H9 (cell line): ENCODE data around the gene SPARCL1. TPM values are rescaled to one million over a fixed set of nuclear protein-coding genes. Genes with fewer than 3 reads are reported as not detected.

ENCODE experiments used
- DNase-seq: peaks from one replicate; pipeline ENCODE4 v3.0.0-alpha.2; 2017
- H2AFZ ChIP-seq: one replicate; pipeline ENCODE4 v1.6.1; 2013; ENCODE audit warnings: mild to moderate bottlenecking, low read length, control low read depth, moderate library complexity
- H2AK5ac ChIP-seq: 2 replicates; pipeline ENCODE4 v1.6.1; 2013; ENCODE audit warnings: low read length, control low read depth, mixed read lengths; ENCODE audit not compliant: insufficient read length
- H2BK120ac ChIP-seq: one replicate; pipeline ENCODE4 v1.6.1; 2013; ENCODE audit warnings: low read depth, mild to moderate bottlenecking, low read length, control low read depth, inconsistent platforms; ENCODE audit not compliant: poor library complexity, severe bottlenecking
- H2BK12ac ChIP-seq: 2 replicates; pipeline ENCODE4 v1.6.1; 2013; ENCODE audit warnings: low read length, control low read depth, mixed read lengths, low read depth; ENCODE audit not compliant: insufficient read length
- H2BK15ac ChIP-seq: 2 replicates; pipeline ENCODE4 v1.6.1; 2013; ENCODE audit warnings: low read depth, low read length, control low read depth
- H2BK20ac ChIP-seq: one replicate; pipeline ENCODE4 v1.6.1; 2013; ENCODE audit warnings: low read depth, mild to moderate bottlenecking, low read length, control low read depth, inconsistent platforms; ENCODE audit not compliant: poor library complexity, severe bottlenecking
- H2BK5ac ChIP-seq: 2 replicates; pipeline ENCODE4 v1.6.1; 2013; ENCODE audit warnings: low read length, control low read depth, mixed read lengths; ENCODE audit not compliant: insufficient read length
- H3K14ac ChIP-seq: 2 replicates; pipeline ENCODE4 v1.6.1; 2013; ENCODE audit warnings: low read length, control low read depth; ENCODE audit not compliant: insufficient read depth
- H3K18ac ChIP-seq: 2 replicates; pipeline ENCODE4 v1.6.1; 2013; ENCODE audit warnings: low read depth, mild to moderate bottlenecking, mixed read lengths, low read length, control low read depth; ENCODE audit not compliant: insufficient read length
- H3K23ac ChIP-seq: 2 replicates; pipeline ENCODE4 v1.6.1; 2013; ENCODE audit warnings: low read length, control low read depth, mixed read lengths, low read depth; ENCODE audit not compliant: insufficient read length
- H3K23me2 ChIP-seq: 2 replicates; pipeline ENCODE4 v1.6.1; 2013; ENCODE audit warnings: low read depth, mild to moderate bottlenecking, mixed read lengths, low read length, control low read depth; ENCODE audit not compliant: insufficient read length, poor library complexity, severe bottlenecking
- H3K27ac ChIP-seq: 2 replicates; pipeline ENCODE4 v1.5.1; 2013; ENCODE audit warnings: low read length, control low read depth, mixed read lengths, low read depth; ENCODE audit not compliant: insufficient read length
- H3K27me3 ChIP-seq: 2 replicates; pipeline ENCODE4 v1.6.1; 2013; ENCODE audit warnings: low read length, control low read depth, inconsistent platforms; ENCODE audit not compliant: insufficient read depth
- H3K4ac ChIP-seq: 2 replicates; pipeline ENCODE4 v1.6.1; 2013; ENCODE audit warnings: low read depth, mild to moderate bottlenecking, control low read depth, inconsistent platforms, low read length, moderate library complexity
- H3K4me1 ChIP-seq: 2 replicates; pipeline ENCODE4 v1.6.1; 2013; ENCODE audit warnings: low read length, control low read depth, inconsistent platforms; ENCODE audit not compliant: insufficient read depth
- H3K4me2 ChIP-seq: 2 replicates; pipeline ENCODE4 v1.6.1; 2013; ENCODE audit warnings: low read length, control low read depth, mixed read lengths; ENCODE audit not compliant: insufficient read length, insufficient read depth
- H3K56ac ChIP-seq: 2 replicates; pipeline ENCODE4 v1.6.1; 2013; ENCODE audit warnings: low read depth, mild to moderate bottlenecking, mixed read lengths, low read length, control low read depth; ENCODE audit not compliant: insufficient read length
- H3K79me1 ChIP-seq: 2 replicates; pipeline ENCODE4 v1.6.1; 2013; ENCODE audit warnings: low read depth, mild to moderate bottlenecking, moderate library complexity, low read length, control low read depth, inconsistent platforms; ENCODE audit not compliant: insufficient read depth, poor library complexity, severe bottlenecking
- H3K79me2 ChIP-seq: 2 replicates; pipeline ENCODE4 v1.6.1; 2013; ENCODE audit warnings: low read length, control low read depth, inconsistent platforms; ENCODE audit not compliant: insufficient read depth
- H3K9ac ChIP-seq: 2 replicates; pipeline ENCODE4 v1.6.1; 2013; ENCODE audit warnings: low read length, control low read depth, mixed read lengths; ENCODE audit not compliant: insufficient read length; ENCODE audit errors: extremely low read depth
- H3K9me3 ChIP-seq: one replicate; pipeline ENCODE4 v1.6.1; 2013; ENCODE audit warnings: low read depth, low read length, inconsistent platforms; ENCODE audit not compliant: control insufficient read depth
- H3T11ph ChIP-seq: one replicate; pipeline ENCODE4 v1.6.1; 2013; ENCODE audit warnings: mild to moderate bottlenecking, low read length, control low read depth, inconsistent platforms
- H4K20me1 ChIP-seq: one replicate; pipeline ENCODE4 v1.6.1; 2013; ENCODE audit not compliant: control insufficient read depth, insufficient read length, insufficient read depth
- H4K5ac ChIP-seq: 2 replicates; pipeline ENCODE4 v1.6.1; 2013; ENCODE audit warnings: low read depth, mild to moderate bottlenecking, mixed read lengths, low read length, control low read depth; ENCODE audit not compliant: insufficient read length
- H4K8ac ChIP-seq: replicated peaks from 2 replicates; pipeline ENCODE4 v1.6.1; 2013; ENCODE audit warnings: low read length, control low read depth, mixed read lengths, low read depth; ENCODE audit not compliant: insufficient read length
- H4K91ac ChIP-seq: 2 replicates; pipeline ENCODE4 v1.6.1; 2013; ENCODE audit warnings: low read depth, mild to moderate bottlenecking, moderate library complexity, mixed read lengths, low read length, control low read depth; ENCODE audit not compliant: insufficient read length
- H3K27ac Mint-ChIP-seq, 3 experiments: 2 replicates in 2 of 3; 3 replicates in 1 of 3; pipeline ENCODE4 v1.8.0; 2020 to 2021; ENCODE audit warnings: mixed read lengths in 3 of 3, mild to moderate bottlenecking in 1 of 3, moderate library complexity in 1 of 3
- H3K27me3 Mint-ChIP-seq: 2 replicates; pipeline ENCODE4 v1.8.0; 2021; ENCODE audit warnings: low read depth, mild to moderate bottlenecking, moderate library complexity, mixed read lengths
- H3K36me3 Mint-ChIP-seq, 3 experiments: 2 replicates in 2 of 3; 3 replicates in 1 of 3; pipeline ENCODE4 v1.8.0; 2020 to 2021; ENCODE audit warnings: low read depth in 3 of 3, mixed read lengths in 3 of 3; ENCODE audit not compliant: insufficient read depth in 1 of 3
- H3K4me1 Mint-ChIP-seq, 2 experiments: 2 replicates each; pipeline ENCODE4 v1.8.0; 2020; ENCODE audit warnings: mixed read lengths in 2 of 2
- H3K4me3 Mint-ChIP-seq, 2 experiments: 2 replicates in 1 of 2; 3 replicates in 1 of 2; pipeline ENCODE4 v1.8.0; 2020 to 2021; ENCODE audit warnings: mild to moderate bottlenecking in 2 of 2, mixed read lengths in 2 of 2, moderate library complexity in 1 of 2
- H3K9me3 Mint-ChIP-seq, 2 experiments: 2 replicates in 1 of 2; 3 replicates in 1 of 2; pipeline ENCODE4 v1.8.0; 2020; ENCODE audit warnings: mild to moderate bottlenecking in 2 of 2, mixed read lengths in 2 of 2, moderate library complexity in 1 of 2
- WGBS: extraction: QIAGEN DNeasy Blood & Tissue Kit; methylation state at CpG from one replicate; pipeline ENCODE4 v1.1.7; 2013; ENCODE audit warnings: missing lambda C conversion rate, low lambda C conversion rate, mixed read lengths; ENCODE audit not compliant: insufficient read length; ENCODE audit errors: extremely low coverage; 5-methylcytosine and 5-hydroxymethylcytosine counted together
- total RNA-seq: library from RNA; stranded (reverse); gene quantifications from 2 replicates; pipeline ENCODE4 v1.2.1, GENCODE V29; 2021
- TF ChIP-seq, protein P1 (sequence below): fragments of 200-600 bp; sonication (generic); conservative IDR thresholded peaks from 3 replicates; pipeline ENCODE4 v1.8.0; 2021; ENCODE audit warnings: antibody characterized with exemption, mild to moderate bottlenecking

Gene SPARCL1
- total RNA-seq, 1 experiment from 2014 or later, result 0.17 TPM

DNA sequence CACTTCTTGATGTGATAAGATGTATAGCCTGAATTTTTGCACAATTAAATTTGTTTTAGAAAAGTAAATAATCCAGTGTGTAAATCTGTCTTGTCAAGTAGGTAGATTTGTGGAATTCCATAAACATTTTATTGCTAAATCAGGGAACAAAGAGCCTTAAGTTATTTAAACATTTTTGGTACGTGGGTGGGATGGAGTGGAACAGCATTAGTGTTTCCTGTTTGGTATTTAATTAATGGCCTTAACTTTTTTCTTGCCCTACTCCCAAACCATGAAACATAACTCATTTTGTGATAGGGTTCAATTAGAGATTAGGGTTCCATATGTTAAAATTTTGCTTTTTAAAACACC is 101.7 kb downstream of the SPARCL1 start:
- H2AK5ac ChIP-seq, result no peak overlapping the region
- DNase-seq, result no peak
- no peak overlapping the region for H3K4ac ChIP-seq
- no peaks in the 10 kb centered on the region for H3K27me3 ChIP-seq
- no peaks in the 10 kb centered on the region for H3K4me1 ChIP-seq
- H4K5ac ChIP-seq, result no peak overlapping the region
- no peak overlapping the region for H2BK120ac ChIP-seq
- H3K27ac ChIP-seq, result no peak overlapping the region
- no peaks in the 10 kb centered on the region for H3K9me3 ChIP-seq
- no peak overlapping the region for H3K4me3 Mint-ChIP-seq
- H3K4me1 Mint-ChIP-seq, result peaks cover 27 to 37% of the 10 kb centered on the region in 2 experiments
- no peak overlapping the region for H3K56ac ChIP-seq
- H3K79me2 ChIP-seq, result peaks cover 9% of the 10 kb centered on the region; the same call in 1 of the 2 replicates
- H2BK15ac ChIP-seq, result no peak overlapping the region
- no peak overlapping the region for H4K91ac ChIP-seq
- no peaks in the 10 kb centered on the region; a peak in 1 of 7 replicates for H3K36me3 Mint-ChIP-seq
- H3K79me1 ChIP-seq, result peaks cover 9% of the 10 kb centered on the region
- no peak overlapping the region for H3K4me2 ChIP-seq
- H3K9me3 Mint-ChIP-seq, result no peaks in the 10 kb centered on the region; a peak in 1 of 5 replicates
- H2AFZ ChIP-seq, result no peak overlapping the region
- WGBS, result no CpG with 5 or more reads among the region's 1 CpG
- H3K18ac ChIP-seq, result no peak overlapping the region
- no peak overlapping the region for H2BK12ac ChIP-seq
- TF ChIP-seq, protein P1, sequence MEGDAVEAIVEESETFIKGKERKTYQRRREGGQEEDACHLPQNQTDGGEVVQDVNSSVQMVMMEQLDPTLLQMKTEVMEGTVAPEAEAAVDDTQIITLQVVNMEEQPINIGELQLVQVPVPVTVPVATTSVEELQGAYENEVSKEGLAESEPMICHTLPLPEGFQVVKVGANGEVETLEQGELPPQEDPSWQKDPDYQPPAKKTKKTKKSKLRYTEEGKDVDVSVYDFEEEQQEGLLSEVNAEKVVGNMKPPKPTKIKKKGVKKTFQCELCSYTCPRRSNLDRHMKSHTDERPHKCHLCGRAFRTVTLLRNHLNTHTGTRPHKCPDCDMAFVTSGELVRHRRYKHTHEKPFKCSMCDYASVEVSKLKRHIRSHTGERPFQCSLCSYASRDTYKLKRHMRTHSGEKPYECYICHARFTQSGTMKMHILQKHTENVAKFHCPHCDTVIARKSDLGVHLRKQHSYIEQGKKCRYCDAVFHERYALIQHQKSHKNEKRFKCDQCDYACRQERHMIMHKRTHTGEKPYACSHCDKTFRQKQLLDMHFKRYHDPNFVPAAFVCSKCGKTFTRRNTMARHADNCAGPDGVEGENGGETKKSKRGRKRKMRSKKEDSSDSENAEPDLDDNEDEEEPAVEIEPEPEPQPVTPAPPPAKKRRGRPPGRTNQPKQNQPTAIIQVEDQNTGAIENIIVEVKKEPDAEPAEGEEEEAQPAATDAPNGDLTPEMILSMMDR, result no peak
- no peak overlapping the region for H3K9ac ChIP-seq
- H3K23ac ChIP-seq, result no peak overlapping the region
- no peak overlapping the region for H3T11ph ChIP-seq
- H3K27ac Mint-ChIP-seq, result no peak overlapping the region
- H3K27me3 Mint-ChIP-seq, result no peaks in the 10 kb centered on the region
- H2BK5ac ChIP-seq, result no peak overlapping the region
- H4K8ac ChIP-seq, result no peak overlapping the region
- no peak overlapping the region for H3K14ac ChIP-seq
- peaks cover 4% of the 10 kb centered on the region for H3K23me2 ChIP-seq
- H4K20me1 ChIP-seq, result no peaks in the 10 kb centered on the region
- H2BK20ac ChIP-seq, result no peak overlapping the region
